ENCODE results near the gene NDUFA6. TPM values are rescaled to one million over a fixed set of nuclear protein-coding genes. Genes with fewer than 3 reads are reported as not detected.

NDUFA6 gene
- total RNA-seq, 1 experiment from 2014 or later = 80.5 TPM

DNA sequence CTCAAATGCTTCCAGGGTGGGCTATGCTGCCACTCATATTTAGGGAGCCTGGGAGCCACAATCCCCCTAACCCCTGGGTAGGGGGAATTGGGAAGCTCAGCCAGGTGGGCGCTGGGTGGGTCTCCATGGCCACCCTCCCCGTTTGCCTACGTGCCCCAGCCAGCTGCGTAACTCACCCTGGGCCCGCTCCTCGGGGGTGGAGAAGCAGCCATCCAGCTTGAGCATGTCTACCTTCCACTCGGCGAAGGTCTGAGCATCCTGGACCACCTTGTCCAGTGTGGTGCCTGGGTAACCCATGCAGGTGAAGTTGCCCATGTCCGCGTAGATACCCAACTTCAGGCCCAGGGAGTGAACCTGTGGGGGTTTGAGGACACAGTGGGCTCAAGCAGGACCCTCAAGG, 23.6 kb downstream of the NDUFA6 start:
- DNase-seq (ENCODE audit: low read depth, low spot score) = no peak
- no TSS peak for BruUV-seq (replicated peaks)
- H4K20me1 ChIP-seq (ENCODE audit: insufficient read depth) = no peaks in the 10 kb centered on the region

More for the DNA sequence above, 23.6 kb downstream of the NDUFA6 start:
- ChIA-PET RAD21 (ENCODE audit: low non-redundant PET in 1 of 2, low total read pairs in 2 of 2, uncharacterized antibody in 2 of 2, unreplicated experiment in 2 of 2) (no interaction called here), CTCF (no interaction called here), POLR2A (no interaction called here)
- Histone ChIP-seq H3K4me3 (replicated peaks in 1 of 2; ENCODE audit: low read depth in 1 of 2, low read length in 2 of 2) (no peak overlapping the region), H3K27ac (ENCODE audit: low read depth, low read length) (no peak overlapping the region), H3K9me3 (ENCODE audit: control insufficient read depth in 1 of 2, insufficient read depth in 1 of 2, low read depth in 1 of 2, low read length in 2 of 2) (no peaks in the 10 kb centered on the region), H3K4me2 (ENCODE audit: low read length) (no peak overlapping the region), H3K9me2 (ENCODE audit: insufficient read depth) (no peaks in the 10 kb centered on the region), H3K4me1 (ENCODE audit: control insufficient read depth in 1 of 2, insufficient read depth in 2 of 2, low read length in 2 of 2) (peaks cover 12 to 20% of the 10 kb centered on the region in 2 experiments), H2AFZ (ENCODE audit: low read depth, low read length, poor library complexity, severe bottlenecking) (no peak overlapping the region), H3K27me3 (ENCODE audit: insufficient read depth, low read length) (no peaks in the 10 kb centered on the region), H3K9ac (ENCODE audit: low read length) (no peak overlapping the region), H3K79me2 (ENCODE audit: insufficient read depth, low read length) (no peaks in the 10 kb centered on the region), H3K36me3 (ENCODE audit: control insufficient read depth in 1 of 2, insufficient read depth in 2 of 2, low read length in 2 of 2) (peaks cover 3 to 4% of the 10 kb centered on the region in 2 experiments)
- TF ChIP-seq EGR1 (IDR thresholded peaks at IDR 0.05; ENCODE audit: low read depth) (no peak), SIN3A (IDR thresholded peaks at IDR 0.05; ENCODE audit: low read depth) (no peak), POLR2A (IDR thresholded peaks at IDR 0.05; ENCODE audit: borderline replicate concordance, extremely low read depth, insufficient read depth, insufficient read length) (no peak), CBX3 (IDR thresholded peaks at IDR 0.05; ENCODE audit: low read depth) (no peak), JUND (IDR thresholded peaks at IDR 0.05) (no peak), RAD21 (IDR thresholded peaks at IDR 0.05; ENCODE audit: low read depth) (no peak), POLR2AphosphoS5 (IDR thresholded peaks at IDR 0.05; ENCODE audit: low read depth, low read length) (no peak), CEBPB (IDR thresholded peaks at IDR 0.05; ENCODE audit: low read depth) (no peak), ZFX (IDR thresholded peaks at IDR 0.05) (no peak), ZNF274 (IDR thresholded peaks at IDR 0.05; ENCODE audit: low read depth, low read length) (no peak), FOSL1 (IDR thresholded peaks at IDR 0.05; ENCODE audit: low read depth) (no peak), TCF7L2 (IDR thresholded peaks at IDR 0.05; ENCODE audit: borderline replicate concordance, extremely low read depth, insufficient read depth, insufficient read length) (no peak), SP1 (IDR thresholded peaks at IDR 0.05; ENCODE audit: low read depth) (no peak), YY1 (IDR thresholded peaks at IDR 0.05; ENCODE audit: extremely low read depth, insufficient replicate concordance, low read depth, low read length) (no peak), MAX (IDR thresholded peaks at IDR 0.05) (no peak), ELF1 (IDR thresholded peaks at IDR 0.05; ENCODE audit: borderline replicate concordance, low read depth) (no peak)
- TF ChIP-seq, protein P1, sequence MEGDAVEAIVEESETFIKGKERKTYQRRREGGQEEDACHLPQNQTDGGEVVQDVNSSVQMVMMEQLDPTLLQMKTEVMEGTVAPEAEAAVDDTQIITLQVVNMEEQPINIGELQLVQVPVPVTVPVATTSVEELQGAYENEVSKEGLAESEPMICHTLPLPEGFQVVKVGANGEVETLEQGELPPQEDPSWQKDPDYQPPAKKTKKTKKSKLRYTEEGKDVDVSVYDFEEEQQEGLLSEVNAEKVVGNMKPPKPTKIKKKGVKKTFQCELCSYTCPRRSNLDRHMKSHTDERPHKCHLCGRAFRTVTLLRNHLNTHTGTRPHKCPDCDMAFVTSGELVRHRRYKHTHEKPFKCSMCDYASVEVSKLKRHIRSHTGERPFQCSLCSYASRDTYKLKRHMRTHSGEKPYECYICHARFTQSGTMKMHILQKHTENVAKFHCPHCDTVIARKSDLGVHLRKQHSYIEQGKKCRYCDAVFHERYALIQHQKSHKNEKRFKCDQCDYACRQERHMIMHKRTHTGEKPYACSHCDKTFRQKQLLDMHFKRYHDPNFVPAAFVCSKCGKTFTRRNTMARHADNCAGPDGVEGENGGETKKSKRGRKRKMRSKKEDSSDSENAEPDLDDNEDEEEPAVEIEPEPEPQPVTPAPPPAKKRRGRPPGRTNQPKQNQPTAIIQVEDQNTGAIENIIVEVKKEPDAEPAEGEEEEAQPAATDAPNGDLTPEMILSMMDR (IDR thresholded peaks at IDR 0.05 in 2 of 3, conservative IDR thresholded peaks at IDR 0.05 in 1 of 3; ENCODE audit: borderline replicate concordance in 1 of 3, insufficient read depth in 1 of 3, low read depth in 2 of 3, low read length in 2 of 3) = no peak
- TF ChIP-seq, protein P2, sequence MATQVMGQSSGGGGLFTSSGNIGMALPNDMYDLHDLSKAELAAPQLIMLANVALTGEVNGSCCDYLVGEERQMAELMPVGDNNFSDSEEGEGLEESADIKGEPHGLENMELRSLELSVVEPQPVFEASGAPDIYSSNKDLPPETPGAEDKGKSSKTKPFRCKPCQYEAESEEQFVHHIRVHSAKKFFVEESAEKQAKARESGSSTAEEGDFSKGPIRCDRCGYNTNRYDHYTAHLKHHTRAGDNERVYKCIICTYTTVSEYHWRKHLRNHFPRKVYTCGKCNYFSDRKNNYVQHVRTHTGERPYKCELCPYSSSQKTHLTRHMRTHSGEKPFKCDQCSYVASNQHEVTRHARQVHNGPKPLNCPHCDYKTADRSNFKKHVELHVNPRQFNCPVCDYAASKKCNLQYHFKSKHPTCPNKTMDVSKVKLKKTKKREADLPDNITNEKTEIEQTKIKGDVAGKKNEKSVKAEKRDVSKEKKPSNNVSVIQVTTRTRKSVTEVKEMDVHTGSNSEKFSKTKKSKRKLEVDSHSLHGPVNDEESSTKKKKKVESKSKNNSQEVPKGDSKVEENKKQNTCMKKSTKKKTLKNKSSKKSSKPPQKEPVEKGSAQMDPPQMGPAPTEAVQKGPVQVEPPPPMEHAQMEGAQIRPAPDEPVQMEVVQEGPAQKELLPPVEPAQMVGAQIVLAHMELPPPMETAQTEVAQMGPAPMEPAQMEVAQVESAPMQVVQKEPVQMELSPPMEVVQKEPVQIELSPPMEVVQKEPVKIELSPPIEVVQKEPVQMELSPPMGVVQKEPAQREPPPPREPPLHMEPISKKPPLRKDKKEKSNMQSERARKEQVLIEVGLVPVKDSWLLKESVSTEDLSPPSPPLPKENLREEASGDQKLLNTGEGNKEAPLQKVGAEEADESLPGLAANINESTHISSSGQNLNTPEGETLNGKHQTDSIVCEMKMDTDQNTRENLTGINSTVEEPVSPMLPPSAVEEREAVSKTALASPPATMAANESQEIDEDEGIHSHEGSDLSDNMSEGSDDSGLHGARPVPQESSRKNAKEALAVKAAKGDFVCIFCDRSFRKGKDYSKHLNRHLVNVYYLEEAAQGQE (IDR thresholded peaks at IDR 0.05; ENCODE audit: low read depth) = no peak
- TF ChIP-seq, protein P3, sequence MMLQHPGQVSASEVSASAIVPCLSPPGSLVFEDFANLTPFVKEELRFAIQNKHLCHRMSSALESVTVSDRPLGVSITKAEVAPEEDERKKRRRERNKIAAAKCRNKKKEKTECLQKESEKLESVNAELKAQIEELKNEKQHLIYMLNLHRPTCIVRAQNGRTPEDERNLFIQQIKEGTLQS (IDR thresholded peaks at IDR 0.05) = no peak
- no peak for ATAC-seq
- intact Hi-C loops (cut with micrococcal nuclease) = no loop called here
